HG02571 (cell line): ENCODE results near the gene IRAK4.

ENCODE experiments used
- ATAC-seq: cut with Tn5 transposase; IDR thresholded peaks from one replicate; pipeline ENCODE4 v1.9.1; 2021; ENCODE audit warnings: mild to moderate bottlenecking, moderate library complexity; ENCODE audit not compliant: unreplicated experiment

IRAK4 gene

DNA sequence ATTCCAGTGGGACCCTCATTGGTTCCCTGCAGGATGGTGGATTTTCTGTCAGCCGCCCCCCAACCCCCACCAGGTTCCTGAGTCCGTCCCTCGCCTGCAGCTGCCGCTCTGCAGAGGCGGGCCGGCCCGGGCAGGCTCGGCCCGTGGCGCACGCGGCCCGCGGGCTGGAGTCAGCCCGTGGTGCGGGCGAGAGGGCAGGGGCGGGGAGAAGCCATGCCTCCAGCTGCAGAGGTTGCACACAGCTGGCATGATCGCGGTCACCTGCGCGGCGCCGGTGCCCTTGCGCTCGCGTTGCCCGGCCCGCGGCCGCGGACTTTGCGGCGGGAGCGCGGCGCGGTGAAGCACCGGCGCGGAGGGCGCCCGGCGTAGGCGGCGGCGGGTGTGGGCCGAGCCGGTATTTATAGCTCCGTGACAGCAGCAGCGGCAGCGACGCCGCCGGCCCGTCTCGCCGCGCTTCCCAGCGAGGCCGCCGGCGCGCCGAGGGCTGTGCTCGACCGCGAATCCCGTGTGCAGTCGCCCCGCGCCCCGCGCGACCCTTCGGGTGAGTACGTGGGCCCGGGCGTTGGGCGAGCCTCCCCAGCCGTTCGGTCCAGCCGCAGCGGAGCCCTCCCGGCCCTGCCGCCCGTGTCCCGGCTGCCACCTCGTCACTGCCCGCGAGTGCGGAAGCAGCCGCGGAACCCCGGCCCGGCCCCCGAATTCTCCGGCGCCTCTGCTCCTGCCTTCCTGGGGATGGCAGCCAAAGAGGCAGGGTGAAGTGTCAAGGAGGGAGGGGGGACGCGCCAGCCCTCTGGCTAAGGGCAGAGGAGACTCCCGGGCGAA, 77.1 kb downstream of the IRAK4 start, which contains the start of gene TMEM117:
TSS of gene TMEM117 (plus strand) at position 426 of the 819 bp plus-strand sequence.
- ATAC-seq = peak; percentile 84

GRCh38 chr12:43836475-43836989, 77.8 kb downstream of the IRAK4 start:
- ATAC-seq = peak; percentile 23
